A673 (cell line): ENCODE data around the gene FAM50B. TPM values are rescaled to one million over a fixed set of nuclear protein-coding genes. Genes with fewer than 3 reads are reported as not detected.

Source experiments
- BruUV-seq: library from RNA; stranded (reverse); fragments of 400-500 nt; replicated peaks from 2 replicates; lab custom pipeline; 2021; lab: Mats Ljungman, UMichigan
- CTCF ChIA-PET: fragments of 300-600 bp; sonication (Branson Sonifier 250); formaldehyde crosslinking; loops from one replicate; lab custom pipeline; 2022; ENCODE audit warnings: antibody characterized with exemption; lab: Charles Lee
- POLR2A ChIA-PET: fragments of 300-600 bp; sonication (Branson Sonifier 250); formaldehyde crosslinking; loops from one replicate; lab custom pipeline; 2022; ENCODE audit warnings: antibody characterized with exemption; ENCODE audit not compliant: low non-redundant PET; lab: Charles Lee
- DNase-seq: peaks from one replicate; pipeline ENCODE4 v3.0.0-alpha.2; 2015; ENCODE audit warnings: low spot score
- H3K27ac ChIP-seq: fragments of 200-600 bp; sonication (generic); 2 replicates; pipeline ENCODE4 v1.5.1; 2016; ENCODE audit warnings: mixed run types, low read depth, mild to moderate bottlenecking, mixed read lengths, antibody characterized with exemption, low read length; ENCODE audit not compliant: poor library complexity, severe bottlenecking
- H3K27me3 ChIP-seq: fragments of 200-600 bp; sonication (generic); replicated peaks from 2 replicates; pipeline ENCODE4 v1.6.1; 2017; ENCODE audit warnings: mixed run types, low read depth, mild to moderate bottlenecking, mixed read lengths, antibody characterized with exemption, low read length; ENCODE audit not compliant: insufficient read depth, poor library complexity
- H3K36me3 ChIP-seq: fragments of 200-600 bp; sonication (generic); 2 replicates; pipeline ENCODE4 v1.6.1; 2016; ENCODE audit warnings: mixed run types, mild to moderate bottlenecking, mixed read lengths, antibody characterized with exemption, low read length; ENCODE audit not compliant: insufficient read depth, poor library complexity, severe bottlenecking
- H3K4me1 ChIP-seq: fragments of 200-600 bp; sonication (generic); 2 replicates; pipeline ENCODE4 v1.6.1; 2017; ENCODE audit warnings: mixed run types, mild to moderate bottlenecking, mixed read lengths, antibody characterized with exemption, low read length; ENCODE audit not compliant: insufficient read depth, poor library complexity, severe bottlenecking
- H3K4me3 ChIP-seq: fragments of 200-600 bp; sonication (generic); 2 replicates; pipeline ENCODE4 v1.5.1; 2016; ENCODE audit warnings: low read depth, mixed run types, mild to moderate bottlenecking, mixed read lengths, low read length; ENCODE audit not compliant: poor library complexity, severe bottlenecking
- H3K9me3 ChIP-seq: fragments of 200-600 bp; sonication (generic); 2 replicates; pipeline ENCODE4 v1.6.1; 2016; ENCODE audit warnings: mixed run types, low read depth, mild to moderate bottlenecking, mixed read lengths, antibody characterized with exemption, low read length; ENCODE audit not compliant: poor library complexity, severe bottlenecking
- CTCF ChIP-seq: fragments of 300-800, 200-600 bp; sonication (generic); conservative IDR thresholded peaks from 2 replicates; pipeline ENCODE4 v1.5.1; 2017; ENCODE audit warnings: low read depth, mild to moderate bottlenecking, antibody characterized with exemption, low read length, moderate library complexity, mixed read lengths
- EZH2 ChIP-seq: fragments of 200-600 bp; sonication (generic); IDR thresholded peaks from 2 replicates; pipeline ENCODE4 v1.6.1; 2017; ENCODE audit warnings: borderline replicate concordance, low read depth, mild to moderate bottlenecking, mixed read lengths, antibody characterized with exemption, low read length; ENCODE audit not compliant: poor library complexity, severe bottlenecking
- intact Hi-C: fragments of 100-400 bp; cut with micrococcal nuclease; formaldehyde crosslinking; loops from one replicate; pipeline ENCODE4 v1.10.0; 2022; ENCODE audit not compliant: unreplicated experiment
- total RNA-seq: library from RNA; stranded (reverse); gene quantifications from 2 replicates; pipeline ENCODE4 v1.2.3, GENCODE V29; 2021

FAM50B gene
- total RNA-seq, 1 experiment from 2014 or later, result 10.1 TPM

GRCh38 chr6:3878048-3878666, 29.0 kb downstream of the FAM50B start:
- no peak for DNase-seq
- intact Hi-C loops, result no loop called here
- Histone ChIP-seq H3K27me3 (no peaks in the 10 kb centered on the region), H3K27ac (no peak overlapping the region), H3K9me3 (no peaks in the 10 kb centered on the region), H3K36me3 (no peaks in the 10 kb centered on the region), H3K4me1 (no peaks in the 10 kb centered on the region), H3K4me3 (no peak overlapping the region)
- no TSS peak for BruUV-seq
- CTCF ChIA-PET, result no interaction called here
- TF ChIP-seq EZH2 (no peak), CTCF (no peak)
- POLR2A ChIA-PET, result no interaction called here

- H3K4me3 ChIP-seq, result no peak overlapping the region
- CTCF ChIA-PET, result no interaction called here
- no peaks in the 10 kb centered on the region for H3K36me3 ChIP-seq
- POLR2A ChIA-PET, result no interaction called here
- BruUV-seq, result no TSS peak
- DNase-seq, result no peak
- intact Hi-C loops, result no loop called here
- TF ChIP-seq CTCF, result no peak
- TF ChIP-seq EZH2, result no peak
- H3K4me1 ChIP-seq, result peaks cover 9% of the 10 kb centered on the region
- no peaks in the 10 kb centered on the region for H3K9me3 ChIP-seq
- no peak overlapping the region for H3K27ac ChIP-seq
- H3K27me3 ChIP-seq, result no peaks in the 10 kb centered on the region
Measured at GRCh38 chr6:3879194-3879952, 30.2 kb downstream of the FAM50B start.

- no peaks in the 10 kb centered on the region for H3K9me3 ChIP-seq
- ChIA-PET POLR2A (no interaction called here), CTCF (no interaction called here)
- no peaks in the 10 kb centered on the region for H3K27me3 ChIP-seq
- TF ChIP-seq CTCF (no peak), EZH2 (no peak)
- no TSS peak for BruUV-seq
- peaks cover 11% of the 10 kb centered on the region for H3K4me1 ChIP-seq
- no peak overlapping the region for H3K4me3 ChIP-seq
- no peaks in the 10 kb centered on the region for H3K36me3 ChIP-seq
- intact Hi-C loops, result no loop called here
- DNase-seq, result no peak
- H3K27ac ChIP-seq, result no peak overlapping the region
Measured at GRCh38 chr6:3881711-3882421, 32.7 kb downstream of the FAM50B start.
